Hematopoietic multipotent progenitor cell treated with erythropoietin and hydrocortisone succinate and interleukin-3 and kit ligand, for 15 days (in vitro differentiated cells): ENCODE results near the gene ZNF124.
"Not testable (repeated sequence)": the region's sequence is repeated elsewhere in the genome, so short reads cannot be mapped to it uniquely, and the experiment has no call there.

ENCODE experiments used
- DNase-seq: peaks from one replicate; pipeline ENCODE4 v3.0.0-alpha.2; 2015; ENCODE audit warnings: low spot score

Gene ZNF124

GRCh38 chr1:247172996-247173395 lies 1.2 kb upstream of the ZNF124 start:
- no peak for DNase-seq

GRCh38 chr1:247171443-247171842 lies 377 bp downstream of the ZNF124 start:
- not testable (repeated sequence) for DNase-seq

GRCh38 chr1:247165674-247166073 lies 6.1 kb downstream of the ZNF124 start:
- DNase-seq, result no peak

GRCh38 chr1:247164694-247165093 lies 7.1 kb downstream of the ZNF124 start:
- DNase-seq, result no peak

- no peak for DNase-seq
Observed at GRCh38 chr1:247156787-247157232, 15.0 kb downstream of the ZNF124 start.

GRCh38 chr1:247147781-247148180 lies 24.0 kb downstream of the ZNF124 start:
- no peak for DNase-seq

- not testable (repeated sequence) for DNase-seq
Observed at GRCh38 chr1:247147120-247147519, 24.7 kb downstream of the ZNF124 start.

GRCh38 chr1:247146671-247147070 lies 25.1 kb downstream of the ZNF124 start:
- DNase-seq, result no peak

GRCh38 chr1:247145279-247145678 lies 26.5 kb downstream of the ZNF124 start:
- DNase-seq, result no peak

- not testable (repeated sequence) for DNase-seq
Observed at GRCh38 chr1:247139557-247139956, 32.3 kb downstream of the ZNF124 start.

- no peak for DNase-seq
Observed at GRCh38 chr1:247131236-247131635, 40.6 kb downstream of the ZNF124 start.

- DNase-seq, result not testable (repeated sequence)
Observed at GRCh38 chr1:247127519-247128282, 44.1 kb downstream of the ZNF124 start.

GRCh38 chr1:247126601-247127000 lies 45.2 kb downstream of the ZNF124 start:
- DNase-seq, result not testable (repeated sequence)

- DNase-seq, result not testable (repeated sequence)
Observed at GRCh38 chr1:247126166-247126565, 45.7 kb downstream of the ZNF124 start.

GRCh38 chr1:247121382-247121781 lies 50.4 kb downstream of the ZNF124 start:
- DNase-seq, result no peak

GRCh38 chr1:247120408-247120668 lies 51.5 kb downstream of the ZNF124 start:
- DNase-seq, result not testable (repeated sequence)

GRCh38 chr1:247119600-247120407 lies 52.0 kb downstream of the ZNF124 start:
- no peak for DNase-seq

GRCh38 chr1:247118946-247119446 lies 52.8 kb downstream of the ZNF124 start:
- no peak for DNase-seq

GRCh38 chr1:247115545-247115944 lies 56.3 kb downstream of the ZNF124 start:
- no peak for DNase-seq

- DNase-seq, result no peak
Observed at GRCh38 chr1:247115141-247115510, 56.7 kb downstream of the ZNF124 start.

GRCh38 chr1:247114351-247115140 lies 57.3 kb downstream of the ZNF124 start:
- DNase-seq, result no peak

GRCh38 chr1:247113733-247114271 lies 58.0 kb downstream of the ZNF124 start:
- no peak for DNase-seq
